Neutrophil (primary cell): Measurements from ENCODE around the gene NAP1L4.

Source experiments
- H3K27ac ChIP-seq: fragments of 200-600 bp; sonication (generic); 2 replicates; pipeline ENCODE4 v1.5.1; 2016; ENCODE audit warnings: mild to moderate bottlenecking, moderate library complexity
- H3K27me3 ChIP-seq: fragments of 200-600 bp; sonication (generic); 2 replicates; pipeline ENCODE4 v1.6.0; 2016; ENCODE audit warnings: mild to moderate bottlenecking
- H3K36me3 ChIP-seq: fragments of 200-600 bp; sonication (generic); 2 replicates; pipeline ENCODE4 v1.5.1; 2017
- H3K4me1 ChIP-seq, 2 experiments: fragments of 200-600 bp in 1 of 2; sonication (generic) in 1 of 2; 1 replicate in 1 of 2; 2 replicates in 1 of 2; pipeline versions ENCODE4 v1.5.1 to v1.6.1; 2013 to 2016; ENCODE audit warnings: low read depth in 1 of 2, low read length in 1 of 2, mild to moderate bottlenecking in 1 of 2, moderate library complexity in 1 of 2; ENCODE audit not compliant: control insufficient read depth in 1 of 2, insufficient read depth in 1 of 2
- H3K4me3 ChIP-seq, 2 experiments: fragments of 200-600 bp in 1 of 2; sonication (generic) in 1 of 2; 1 replicate in 1 of 2; 2 replicates in 1 of 2; pipeline ENCODE4 v1.5.1; 2013 to 2016; ENCODE audit warnings: low read depth in 1 of 2, low read length in 1 of 2, mild to moderate bottlenecking in 1 of 2, moderate library complexity in 1 of 2
- H3K9me3 ChIP-seq: fragments of 200-600 bp; sonication (generic); 2 replicates; pipeline ENCODE4 v1.5.1; 2016
- TF ChIP-seq, protein P1 (sequence below): fragments of 200-600 bp; sonication (generic); IDR thresholded peaks from 2 replicates; pipeline ENCODE4 v1.5.1; 2016; ENCODE audit warnings: antibody characterized with exemption

NAP1L4 gene

DNA sequence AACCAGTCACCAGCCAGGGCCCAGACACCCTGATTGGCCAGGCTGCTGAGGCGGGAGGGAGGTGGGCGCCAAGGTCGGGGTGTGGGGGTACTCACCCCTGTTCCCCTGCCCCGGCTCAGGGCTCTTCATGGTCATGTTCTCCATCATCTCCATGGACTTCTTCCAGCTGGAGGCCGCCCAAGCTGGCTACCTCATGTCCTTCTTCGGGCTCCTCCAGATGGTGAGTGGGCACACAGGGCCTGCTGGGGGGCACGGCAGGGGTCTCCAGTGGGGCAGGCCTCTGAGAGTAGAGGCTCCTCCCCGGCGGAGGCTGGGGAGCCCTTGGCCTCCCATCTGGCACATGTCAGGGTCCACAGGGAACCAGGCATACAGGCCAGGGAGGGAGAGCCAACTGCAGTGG lies 72.9 kb downstream of the NAP1L4 start:
- Histone ChIP-seq H3K27ac (no peak overlapping the region), H3K36me3 (no peaks in the 10 kb centered on the region), H3K9me3 (no peaks in the 10 kb centered on the region), H3K4me1 (no peaks in the 10 kb centered on the region), H3K27me3 (peaks cover 10% of the 10 kb centered on the region), H3K4me3 (no peak overlapping the region)
- TF ChIP-seq, protein P1, sequence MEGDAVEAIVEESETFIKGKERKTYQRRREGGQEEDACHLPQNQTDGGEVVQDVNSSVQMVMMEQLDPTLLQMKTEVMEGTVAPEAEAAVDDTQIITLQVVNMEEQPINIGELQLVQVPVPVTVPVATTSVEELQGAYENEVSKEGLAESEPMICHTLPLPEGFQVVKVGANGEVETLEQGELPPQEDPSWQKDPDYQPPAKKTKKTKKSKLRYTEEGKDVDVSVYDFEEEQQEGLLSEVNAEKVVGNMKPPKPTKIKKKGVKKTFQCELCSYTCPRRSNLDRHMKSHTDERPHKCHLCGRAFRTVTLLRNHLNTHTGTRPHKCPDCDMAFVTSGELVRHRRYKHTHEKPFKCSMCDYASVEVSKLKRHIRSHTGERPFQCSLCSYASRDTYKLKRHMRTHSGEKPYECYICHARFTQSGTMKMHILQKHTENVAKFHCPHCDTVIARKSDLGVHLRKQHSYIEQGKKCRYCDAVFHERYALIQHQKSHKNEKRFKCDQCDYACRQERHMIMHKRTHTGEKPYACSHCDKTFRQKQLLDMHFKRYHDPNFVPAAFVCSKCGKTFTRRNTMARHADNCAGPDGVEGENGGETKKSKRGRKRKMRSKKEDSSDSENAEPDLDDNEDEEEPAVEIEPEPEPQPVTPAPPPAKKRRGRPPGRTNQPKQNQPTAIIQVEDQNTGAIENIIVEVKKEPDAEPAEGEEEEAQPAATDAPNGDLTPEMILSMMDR = no peak

DNA sequence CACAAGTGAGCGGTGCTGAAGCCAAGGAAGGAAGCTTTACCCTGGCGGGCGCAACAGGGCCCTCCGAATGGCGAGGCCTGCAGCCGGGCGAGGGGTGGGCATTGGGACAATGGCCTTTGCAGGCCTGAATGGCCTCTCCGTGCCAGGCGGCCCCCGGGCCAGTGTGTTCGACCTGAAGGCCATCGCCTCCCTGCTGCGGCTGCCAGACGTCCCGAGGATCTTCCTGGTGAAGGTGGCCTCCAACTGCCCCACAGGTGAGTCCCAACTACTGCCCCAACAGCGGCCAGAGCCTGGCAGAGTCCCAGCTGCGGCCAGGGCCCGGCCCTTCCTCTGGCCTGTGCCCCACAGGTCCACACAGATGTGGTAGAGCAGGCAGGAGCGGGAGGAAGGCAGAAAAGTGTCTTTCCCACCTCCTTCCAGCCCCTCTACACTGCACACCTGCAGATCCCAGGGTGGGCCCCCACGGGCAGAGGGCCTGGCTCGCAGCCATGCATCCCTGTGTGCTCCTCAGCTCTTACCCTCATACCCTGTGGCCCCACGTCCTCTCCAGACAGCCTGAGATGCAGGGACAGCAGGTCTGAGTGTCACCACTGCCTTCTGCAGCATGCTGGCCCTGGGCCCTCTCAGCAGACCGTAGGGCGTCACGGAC lies 74.2 kb downstream of the NAP1L4 start:
- H3K36me3 ChIP-seq = no peaks in the 10 kb centered on the region
- peaks cover 22% of the 10 kb centered on the region for H3K27me3 ChIP-seq
- H3K4me3 ChIP-seq = no peak overlapping the region
- H3K27ac ChIP-seq = no peak overlapping the region
- no peaks in the 10 kb centered on the region for H3K4me1 ChIP-seq
- H3K9me3 ChIP-seq = no peaks in the 10 kb centered on the region
- TF ChIP-seq, protein P1 = no peak

- no peak overlapping the region for H3K27ac ChIP-seq
- no peaks in the 10 kb centered on the region for H3K4me1 ChIP-seq
- H3K4me3 ChIP-seq = no peak overlapping the region
- no peaks in the 10 kb centered on the region for H3K36me3 ChIP-seq
- TF ChIP-seq, protein P1 = no peak
- H3K9me3 ChIP-seq = no peaks in the 10 kb centered on the region
- H3K27me3 ChIP-seq = peaks cover 30% of the 10 kb centered on the region
Measured at GRCh38 chr11:2916892-2917645, 75.1 kb downstream of the NAP1L4 start.

GRCh38 chr11:2916114-2916891 lies 75.8 kb downstream of the NAP1L4 start:
- Histone ChIP-seq H3K4me3 (no peak overlapping the region), H3K27me3 (peaks cover 33% of the 10 kb centered on the region), H3K4me1 (no peaks in the 10 kb centered on the region), H3K36me3 (no peaks in the 10 kb centered on the region), H3K9me3 (no peaks in the 10 kb centered on the region), H3K27ac (no peak overlapping the region)
- TF ChIP-seq, protein P1 = no peak

DNA sequence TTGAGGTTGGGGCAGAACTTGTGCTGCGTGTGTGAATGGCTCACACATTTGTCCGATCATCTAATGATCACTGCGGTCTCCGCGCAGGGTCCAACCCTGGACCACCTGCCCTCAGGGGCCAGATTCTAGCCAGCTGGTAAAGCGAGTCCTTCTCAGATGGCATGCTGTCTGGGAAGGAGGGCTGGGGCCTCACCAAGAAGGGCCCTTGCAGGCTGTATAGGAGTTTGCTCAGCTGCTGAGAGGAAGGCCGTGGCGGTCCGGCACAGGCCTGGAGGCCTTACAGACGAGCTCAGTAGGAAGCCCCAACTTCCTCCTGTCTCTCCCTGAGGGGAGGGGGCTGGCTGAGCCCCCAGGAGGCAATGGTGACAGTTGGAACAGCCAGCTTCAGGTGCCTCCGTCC lies 76.7 kb downstream of the NAP1L4 start:
- no peaks in the 10 kb centered on the region for H3K4me1 ChIP-seq
- peaks cover 34% of the 10 kb centered on the region for H3K27me3 ChIP-seq
- H3K36me3 ChIP-seq = no peaks in the 10 kb centered on the region
- TF ChIP-seq, protein P1 = no peak
- H3K9me3 ChIP-seq = no peaks in the 10 kb centered on the region
- no peak overlapping the region for H3K4me3 ChIP-seq
- no peak overlapping the region for H3K27ac ChIP-seq
